GM21367 (cell line): ENCODE data around the gene SPIRE2.
"Not testable (repeated sequence)": the region's sequence is repeated elsewhere in the genome, so short reads cannot be mapped to it uniquely, and the experiment has no call there.

Experiments used
- ATAC-seq: cut with Tn5 transposase; IDR thresholded peaks from one replicate; pipeline ENCODE4 v1.9.1; 2021; ENCODE audit not compliant: unreplicated experiment

SPIRE2 gene

DNA sequence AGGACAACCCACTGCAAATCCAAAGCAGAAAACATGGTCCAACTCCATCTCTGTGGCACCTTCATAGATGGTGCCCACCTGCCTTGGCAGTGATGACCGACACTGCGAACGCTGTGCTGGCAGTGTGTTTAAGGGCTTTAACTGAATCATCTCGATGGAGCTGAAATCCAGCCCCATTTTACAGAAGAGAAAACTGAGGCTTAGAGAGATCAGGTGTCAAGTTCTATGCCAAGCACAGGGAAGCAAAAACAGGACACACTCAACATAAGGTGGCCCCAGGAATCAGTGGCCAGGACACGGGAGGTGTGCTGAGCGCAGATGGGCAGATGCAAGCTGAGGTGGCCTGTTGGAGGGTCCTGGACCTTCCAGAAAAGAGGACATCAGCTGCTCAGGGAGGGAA, 34.5 kb downstream of the SPIRE2 start:
- ATAC-seq = no peak

DNA sequence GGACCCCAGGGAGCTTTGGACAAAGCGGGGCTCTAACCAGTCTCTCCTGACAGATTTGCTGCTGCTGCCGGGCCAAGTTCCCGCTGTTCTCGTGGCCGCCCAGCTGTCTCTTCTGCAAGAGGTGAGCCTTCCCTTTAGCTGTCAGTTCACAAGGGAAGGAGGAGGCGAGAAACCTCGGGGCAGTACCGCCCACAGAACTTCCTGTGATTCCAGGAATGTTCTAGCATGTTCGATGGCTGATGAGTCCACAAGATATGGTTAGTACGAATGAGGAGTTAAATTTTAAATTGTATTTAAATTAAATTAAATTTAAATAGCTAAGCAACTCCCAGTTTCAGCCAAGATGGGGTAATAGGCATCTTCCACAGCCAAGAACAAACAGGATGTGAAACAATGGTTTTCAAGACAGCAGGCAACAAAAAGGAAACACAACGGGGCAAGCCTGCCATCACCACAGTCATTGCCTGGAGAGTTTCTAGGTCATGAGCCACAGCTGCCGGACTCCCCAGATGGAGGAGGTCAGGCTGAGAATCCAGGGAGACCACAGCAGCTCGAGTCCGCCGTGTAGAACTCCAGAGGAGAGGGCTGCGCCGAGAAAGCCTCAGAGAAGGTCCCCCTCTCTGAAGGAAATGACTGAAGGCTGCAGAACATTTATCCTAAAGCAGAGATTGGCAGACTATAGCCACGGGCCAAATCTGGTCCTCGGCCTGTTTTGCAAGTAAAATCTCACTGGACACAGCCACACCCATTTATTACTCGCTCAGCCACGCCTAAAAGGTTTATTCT, 35.7 kb downstream of the SPIRE2 start:
- ATAC-seq = peak; percentile 53

DNA sequence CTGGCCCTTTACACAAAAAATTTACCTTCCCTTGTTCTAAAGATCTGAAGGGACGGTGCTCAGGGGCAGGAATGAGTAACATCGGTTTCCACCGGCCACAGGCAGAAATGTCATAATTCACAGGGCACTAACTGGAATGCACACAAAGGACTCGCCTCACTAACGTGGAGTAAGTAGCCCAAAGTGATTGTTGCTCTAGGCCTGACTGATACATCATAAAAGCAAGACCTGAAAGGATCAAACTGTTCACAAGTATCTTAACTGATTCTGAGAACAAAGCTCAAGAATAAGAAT, 36.2 kb downstream of the SPIRE2 start:
- ATAC-seq = no peak

DNA sequence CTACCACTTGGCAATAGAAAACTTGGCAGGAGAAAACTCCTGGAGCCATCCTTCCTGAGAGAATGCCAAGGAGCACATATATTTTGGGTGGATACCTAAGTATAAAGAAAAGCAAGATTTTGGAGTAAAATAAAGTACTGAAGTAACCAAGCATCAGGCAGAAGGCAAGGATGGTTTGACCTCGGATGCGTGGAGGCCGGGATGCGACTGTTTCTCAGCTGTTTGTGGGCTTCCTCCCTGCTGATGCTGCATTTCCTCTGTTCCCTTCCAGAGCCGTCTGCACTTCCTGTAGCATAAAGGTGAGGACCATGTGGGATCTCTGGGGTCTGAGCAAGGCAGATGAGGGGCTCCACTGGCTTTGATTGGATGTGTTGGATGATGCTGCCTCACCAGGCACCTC, 39.6 kb downstream of the SPIRE2 start:
- no peak for ATAC-seq

DNA sequence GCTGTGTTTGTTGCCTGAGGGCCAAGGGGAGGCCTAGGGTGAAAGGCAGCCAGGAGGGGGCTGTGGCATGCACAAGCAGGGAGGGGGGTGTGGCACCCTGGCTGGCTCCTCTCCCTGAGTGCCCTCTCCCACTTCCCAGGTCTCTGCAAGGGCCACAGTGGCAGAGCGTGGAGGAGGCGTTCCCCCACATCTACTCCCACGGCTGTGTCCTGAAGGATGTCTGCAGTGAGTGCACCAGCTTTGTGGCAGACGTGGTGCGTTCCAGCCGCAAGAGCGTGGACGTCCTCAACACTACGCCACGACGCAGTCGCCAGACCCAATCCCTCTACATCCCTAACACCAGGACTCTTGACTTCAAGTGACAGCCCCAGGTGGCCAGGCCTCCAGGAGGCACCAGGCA, 41.6 kb downstream of the SPIRE2 start:
- no peak for ATAC-seq

DNA sequence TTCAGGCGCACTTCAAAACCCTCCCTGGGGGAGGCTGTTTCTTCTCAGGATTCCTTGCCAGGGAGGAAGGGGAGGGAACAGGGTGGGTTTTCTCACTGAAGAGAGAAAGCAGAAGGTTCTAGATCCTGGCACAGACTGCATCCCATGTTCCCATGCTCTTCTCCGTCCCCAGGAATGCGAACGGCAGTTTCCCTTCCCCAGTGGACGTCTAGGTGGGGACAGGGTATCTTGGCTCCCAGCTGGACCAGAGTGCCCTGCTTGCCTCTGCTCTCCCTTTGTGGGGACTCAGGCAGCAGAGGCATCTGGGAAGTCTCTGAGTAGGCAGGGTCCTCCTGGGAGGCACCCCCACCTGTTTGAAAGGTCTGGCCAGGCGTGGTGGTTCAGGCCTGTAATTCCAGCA, 42.2 kb downstream of the SPIRE2 start:
- ATAC-seq = no peak

DNA sequence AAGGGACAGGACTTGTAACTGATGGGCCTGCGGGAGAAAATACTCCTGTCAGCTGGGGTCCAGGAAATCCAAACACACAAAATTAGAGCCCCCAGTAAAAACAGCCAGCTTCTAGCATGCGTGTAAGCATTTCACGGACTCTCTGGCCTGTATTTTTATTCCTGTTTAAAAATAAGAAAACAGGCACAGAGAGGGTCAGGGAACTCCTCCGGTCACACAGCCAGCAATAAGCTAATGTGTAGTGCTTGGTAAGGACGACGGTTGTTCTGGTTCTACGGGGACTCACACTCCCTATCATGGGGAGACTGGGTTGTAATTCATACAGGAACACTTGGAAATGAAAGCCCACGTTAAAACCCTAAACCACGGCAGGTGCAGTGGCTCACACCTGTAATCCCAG, 43.6 kb downstream of the SPIRE2 start:
- ATAC-seq = no peak

DNA sequence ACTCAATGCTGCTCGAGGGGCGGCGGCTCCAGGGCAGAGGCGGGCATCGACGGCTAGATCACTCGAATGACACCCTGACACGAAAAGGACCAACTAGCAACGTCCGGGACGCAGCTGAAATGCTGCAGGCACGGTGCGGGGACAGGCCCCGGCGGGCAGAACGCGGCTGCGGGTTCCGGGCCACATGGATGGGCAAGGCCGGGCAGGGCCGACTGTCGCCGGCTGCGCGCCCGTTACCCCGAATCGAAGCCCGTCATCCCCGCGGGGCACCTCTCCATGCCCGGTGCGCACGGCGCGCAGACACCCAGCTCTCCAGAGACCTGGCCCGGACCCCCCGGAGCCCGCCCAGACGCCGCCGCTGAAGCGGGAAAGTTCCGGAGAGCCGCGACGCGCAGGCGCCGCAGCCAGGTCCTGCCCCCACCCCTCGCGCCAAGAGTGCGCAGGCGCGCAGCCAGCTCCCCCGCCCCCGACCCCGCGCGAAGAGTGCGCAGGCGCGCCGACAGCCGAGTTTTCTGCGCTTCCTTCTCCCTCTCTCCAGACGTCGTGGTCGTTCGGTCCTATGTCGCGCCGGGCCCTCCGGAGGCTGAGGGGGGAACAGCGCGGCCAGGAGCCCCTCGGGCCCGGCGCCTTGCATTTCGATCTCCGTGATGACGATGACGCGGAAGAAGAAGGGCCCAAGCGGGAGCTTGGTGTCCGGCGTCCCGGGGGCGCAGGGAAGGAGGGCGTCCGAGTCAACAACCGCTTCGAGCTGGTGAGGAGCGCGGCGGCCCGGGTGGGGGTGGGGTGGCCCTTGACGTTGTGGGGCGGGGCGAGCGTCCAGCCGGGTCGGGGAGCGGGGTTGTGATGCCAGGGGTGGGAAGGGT, 45.1 kb downstream of the SPIRE2 start, which contains the start of gene TCF25:
TSS of gene TCF25 (plus strand) at position 484 of the 863 bp plus-strand sequence. CDS start at position 560, 76 bp downstream.
- ATAC-seq = peak; percentile 25

DNA sequence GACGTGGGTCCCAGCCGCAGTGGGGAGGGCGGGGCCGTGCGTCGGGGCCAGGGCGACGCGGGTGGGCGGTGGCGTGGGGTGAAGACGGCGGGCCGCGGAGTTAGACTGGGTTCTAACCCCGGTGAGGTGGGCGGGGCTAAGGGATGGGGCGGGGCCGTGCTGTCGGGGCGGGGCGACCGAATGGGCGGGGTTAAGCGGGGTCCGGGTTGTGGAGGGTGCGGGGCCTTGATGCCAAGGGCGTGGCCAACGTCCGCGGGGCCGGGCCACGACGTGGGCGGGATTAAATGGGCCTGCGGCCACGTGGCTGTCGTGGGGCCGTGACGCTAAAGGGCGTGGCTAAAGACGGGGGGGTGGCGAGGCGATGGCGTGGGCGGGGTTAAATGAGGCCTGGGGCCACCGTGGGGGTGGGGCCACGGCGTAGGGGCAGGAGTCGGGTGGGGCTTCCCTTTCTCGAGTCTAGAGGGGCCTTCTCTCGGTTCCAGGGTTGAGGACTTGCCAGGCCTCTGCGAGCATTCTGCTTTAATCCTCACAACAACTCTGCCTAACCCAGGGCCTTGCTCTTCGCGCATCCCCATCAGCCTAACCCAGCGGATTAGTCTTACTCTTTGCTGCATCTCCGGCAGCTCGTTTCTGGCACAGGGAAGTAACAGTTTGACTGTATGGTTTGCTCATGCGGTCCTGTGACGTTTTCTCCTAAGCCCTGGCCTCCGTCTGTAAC, 45.9 kb downstream of the SPIRE2 start:
- ATAC-seq = peak; percentile 63

DNA sequence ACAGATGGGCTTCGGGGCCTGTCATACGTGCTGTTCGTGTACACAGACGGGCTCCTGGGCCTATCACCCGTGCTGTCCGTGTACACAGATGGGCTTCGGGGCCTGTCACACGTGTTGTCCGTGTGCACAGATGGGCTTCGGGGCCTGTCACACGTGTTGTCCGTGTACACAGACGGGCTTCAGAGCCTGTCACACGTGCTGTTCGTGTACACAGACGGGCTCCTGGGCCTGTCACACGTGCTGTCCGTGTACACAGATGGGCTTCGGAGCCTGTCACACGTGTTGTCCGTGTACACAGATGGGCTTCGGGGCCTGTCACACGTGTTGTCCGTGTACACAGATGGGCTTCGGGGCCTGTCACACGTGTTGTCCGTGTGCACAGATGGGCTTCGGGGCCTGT, 50.8 kb downstream of the SPIRE2 start:
- not testable (repeated sequence) for ATAC-seq

DNA sequence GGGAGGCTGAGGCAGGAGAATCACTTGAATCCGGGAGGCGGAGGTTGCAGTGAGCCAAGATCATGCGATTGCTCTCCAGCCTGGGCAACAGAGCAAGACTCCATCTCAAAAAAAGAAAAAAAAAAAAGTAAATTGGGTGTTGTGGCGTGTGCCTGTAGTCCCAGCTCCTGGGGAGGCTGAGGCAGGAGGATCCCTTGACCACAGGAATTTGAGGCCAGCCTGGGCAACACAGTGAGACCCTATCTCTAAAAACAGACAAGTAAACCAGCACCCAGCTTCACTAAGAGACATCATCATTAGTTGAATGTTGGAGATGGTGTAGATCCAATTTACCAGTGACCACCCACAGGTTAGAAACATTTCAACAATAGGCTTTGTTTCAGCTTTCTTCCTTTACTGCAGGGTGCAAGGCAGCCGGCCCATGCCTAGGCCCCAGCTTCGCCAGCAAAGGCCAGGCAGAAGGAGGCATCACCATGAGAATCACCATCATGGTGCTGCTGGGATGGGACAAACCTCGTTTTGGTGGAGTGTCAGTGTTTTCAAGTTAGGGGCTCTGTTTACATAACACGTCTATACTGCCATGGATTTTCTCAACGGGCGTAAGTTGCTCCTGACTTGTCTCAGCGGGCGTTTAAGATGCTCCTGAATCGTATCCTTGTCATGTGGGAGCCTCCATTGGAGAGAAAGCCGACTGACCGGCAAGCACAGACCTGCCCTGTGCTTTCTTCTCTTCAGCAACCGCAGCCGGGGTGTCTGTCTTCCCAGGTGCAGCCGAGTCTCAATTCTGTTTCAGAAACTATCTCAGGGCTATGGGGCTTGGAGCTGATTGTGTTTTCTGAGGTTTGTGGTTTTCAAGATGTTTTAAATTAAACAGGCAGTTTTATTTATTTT, 52.4 kb downstream of the SPIRE2 start:
- no peak for ATAC-seq

DNA sequence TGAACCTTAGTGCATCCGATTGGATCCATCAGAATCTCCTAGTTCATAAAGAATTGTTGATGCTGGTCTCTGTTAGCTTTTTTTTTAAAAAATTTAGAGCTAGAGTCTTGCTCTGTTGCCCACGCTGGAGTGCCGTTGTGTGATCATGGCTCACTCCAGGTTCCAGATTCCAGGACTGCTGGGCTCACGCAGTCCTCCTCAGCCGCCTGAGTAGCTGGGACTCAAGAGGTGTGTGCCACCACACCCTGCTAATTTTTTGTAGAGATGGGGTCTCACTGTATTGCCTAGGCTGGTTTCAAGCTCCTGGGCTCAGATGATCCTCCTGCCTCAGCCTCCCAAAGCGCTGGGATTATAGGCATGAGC, 53.1 kb downstream of the SPIRE2 start:
- ATAC-seq = no peak

DNA sequence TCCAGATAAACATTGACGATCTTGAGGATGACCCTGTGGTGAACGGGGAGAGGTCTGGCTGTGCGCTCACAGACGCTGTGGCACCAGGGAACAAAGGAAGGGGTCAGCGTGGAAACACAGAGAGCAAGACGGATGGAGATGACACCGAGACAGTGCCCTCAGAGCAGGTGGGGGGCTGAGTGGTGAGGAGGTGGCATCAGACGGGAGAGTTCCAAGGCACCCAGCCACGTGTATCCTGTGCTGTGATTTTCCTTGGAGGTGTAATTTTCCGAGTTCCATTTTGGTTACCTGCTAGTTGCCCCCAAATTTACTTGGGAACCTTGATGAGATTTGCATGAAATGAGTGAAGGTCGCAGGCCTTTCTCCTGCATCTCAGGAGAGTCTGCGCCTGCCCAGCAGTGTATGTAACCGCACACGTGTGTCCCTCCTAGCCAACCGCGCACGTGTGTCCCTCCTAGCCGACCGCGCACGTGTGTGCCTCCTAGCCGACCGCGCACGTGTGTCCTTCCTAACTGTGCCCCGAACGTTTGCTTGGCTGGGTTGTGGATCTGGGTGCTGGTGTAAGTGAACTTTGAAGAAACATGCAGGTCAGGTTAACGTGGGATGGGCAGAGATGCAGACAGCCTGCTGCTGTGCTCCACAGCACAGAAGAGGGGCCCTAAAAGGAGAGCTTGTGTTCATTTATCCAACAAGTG, 55.2 kb downstream of the SPIRE2 start:
- no peak for ATAC-seq

DNA sequence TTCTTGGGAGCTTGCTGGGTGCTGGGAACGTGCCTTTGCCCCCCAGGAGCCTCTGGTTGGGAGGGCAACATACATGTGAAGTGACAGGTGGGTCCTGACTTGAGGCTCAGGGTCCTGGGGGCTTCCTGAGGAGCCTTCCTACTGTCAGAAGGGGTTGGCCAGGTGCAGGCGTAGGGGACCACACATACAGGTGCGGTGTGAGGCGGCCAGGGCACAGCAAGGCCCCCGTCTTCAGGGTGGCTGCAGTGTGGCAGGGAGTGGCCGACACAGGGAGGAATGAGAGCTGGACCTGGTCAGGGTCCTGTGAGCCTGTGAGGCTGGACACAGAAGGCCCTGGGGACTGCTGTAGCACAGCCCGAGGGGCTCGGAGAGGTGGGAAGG, 55.8 kb downstream of the SPIRE2 start:
- ATAC-seq = no peak

DNA sequence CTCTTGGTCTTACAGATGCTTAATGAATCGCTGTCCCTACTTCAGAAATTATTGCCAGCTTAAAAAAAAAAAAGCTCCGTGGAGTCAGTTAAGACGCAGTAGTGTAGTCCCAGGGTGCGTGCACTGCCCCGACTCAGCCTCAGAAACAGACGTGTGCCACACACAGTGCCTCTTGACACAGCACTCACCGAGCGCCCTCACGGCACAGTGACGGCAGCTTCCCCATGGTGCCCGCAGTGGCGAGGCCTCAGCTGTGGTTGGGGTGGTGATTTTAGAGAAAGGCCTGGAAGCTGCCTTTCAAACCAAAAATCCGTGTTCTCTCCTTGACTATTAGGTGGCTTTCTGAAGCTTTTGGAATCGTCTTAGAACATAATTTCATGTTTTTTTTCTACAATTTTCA, 59.0 kb downstream of the SPIRE2 start:
- ATAC-seq = no peak

DNA sequence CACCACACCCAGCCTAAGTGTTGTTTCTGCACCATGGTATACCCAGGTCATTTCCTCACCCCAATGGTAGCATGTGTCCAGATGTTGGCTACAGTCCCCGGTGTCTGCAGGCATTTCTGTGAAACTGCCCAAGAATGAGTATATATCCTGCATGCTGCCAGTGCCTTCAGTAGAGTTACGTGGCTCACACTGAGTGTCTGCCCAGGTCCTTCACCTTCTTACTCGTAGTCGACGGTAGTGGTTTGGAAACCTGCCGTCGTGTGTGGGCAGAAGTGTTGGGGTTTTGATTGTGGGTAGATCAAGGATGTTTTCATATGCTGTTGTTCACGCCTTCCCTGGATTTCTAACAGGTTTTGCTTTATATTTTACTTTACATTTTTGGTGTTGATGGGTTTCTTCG, 61.9 kb downstream of the SPIRE2 start:
- ATAC-seq = no peak

DNA sequence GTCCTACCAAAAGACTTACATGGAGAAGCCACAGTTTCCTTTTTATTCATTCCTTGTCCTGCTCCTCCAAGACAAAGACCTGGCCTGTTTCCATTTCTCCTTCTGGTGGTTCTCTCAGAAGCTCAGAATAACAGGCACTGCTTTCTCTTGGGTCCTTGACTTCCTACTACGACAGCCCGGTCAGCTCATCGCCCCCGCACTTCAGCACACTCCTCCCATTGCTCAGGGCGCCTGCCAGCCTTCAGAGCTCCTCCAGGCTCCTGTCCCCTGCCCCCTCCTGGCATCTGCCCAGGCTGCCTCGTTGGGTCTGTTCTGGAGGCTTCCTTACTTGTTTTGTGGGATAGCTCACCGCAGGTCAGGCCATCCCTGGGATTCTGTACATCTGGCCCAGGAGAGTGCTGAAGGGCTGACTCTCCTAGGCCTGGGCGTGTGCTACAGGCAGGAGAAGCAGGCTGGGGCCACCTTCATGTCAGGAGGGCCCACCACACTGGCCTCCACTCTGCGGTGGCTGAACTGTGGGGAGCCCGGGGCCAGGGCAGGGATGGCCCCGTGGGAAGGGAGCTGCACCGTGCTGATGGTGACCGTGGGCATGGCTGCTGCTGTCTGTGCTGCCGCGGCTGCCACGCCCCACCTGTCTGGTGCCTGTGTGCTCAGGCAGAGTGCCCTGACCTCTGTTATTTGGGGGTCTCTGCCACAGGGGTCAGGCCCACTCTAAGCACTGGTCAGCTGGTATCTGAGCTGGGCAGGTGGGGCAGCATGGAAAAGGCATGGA, 62.8 kb downstream of the SPIRE2 start:
- ATAC-seq = no peak

DNA sequence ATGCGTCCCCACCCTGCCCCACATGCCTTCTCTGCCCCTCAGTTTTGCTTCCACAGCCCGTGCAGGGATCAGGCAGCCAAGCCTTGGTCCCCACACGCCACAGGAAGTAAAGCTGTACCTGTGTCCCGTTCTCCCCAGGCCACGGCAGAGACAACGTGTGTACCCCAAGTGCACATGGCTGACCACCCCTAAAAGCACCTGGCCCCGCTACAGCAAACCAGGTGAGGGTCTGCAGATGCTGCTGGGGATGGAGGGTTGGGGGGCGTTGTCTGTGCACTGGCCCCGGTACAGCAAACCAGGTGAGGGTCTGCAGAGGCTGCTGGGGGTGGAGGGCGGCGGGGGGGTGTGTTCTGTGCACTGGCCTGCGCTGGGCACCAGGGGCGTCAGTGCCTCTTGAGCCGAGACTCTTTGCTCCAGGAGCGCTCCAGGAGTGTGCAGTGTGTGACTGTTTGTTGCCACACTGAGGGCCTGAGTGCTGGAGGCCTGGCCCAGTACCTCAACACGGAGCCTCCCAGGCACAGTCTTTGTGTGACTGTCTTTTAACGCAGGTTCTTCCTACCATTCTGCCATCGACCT, 63.9 kb downstream of the SPIRE2 start:
- no peak for ATAC-seq

DNA sequence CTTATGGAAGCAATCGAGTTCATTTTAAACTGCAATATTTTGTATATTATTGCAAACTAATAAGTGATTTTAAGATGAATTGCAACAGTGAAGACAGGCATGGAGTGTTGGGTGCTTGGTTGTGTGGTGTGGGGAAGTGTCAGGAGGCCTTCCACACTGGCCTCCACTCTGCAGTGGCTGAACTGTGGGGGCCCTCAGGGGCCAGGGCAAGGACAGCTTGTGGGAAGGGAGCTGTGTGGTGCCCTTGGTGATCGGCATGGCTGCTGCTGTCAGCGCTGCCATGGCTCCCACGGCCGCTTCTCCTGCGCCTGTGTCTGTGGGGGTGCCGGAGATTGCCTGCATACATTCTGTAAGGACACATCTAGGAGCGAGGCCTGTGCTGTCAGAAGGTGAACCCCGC, 64.4 kb downstream of the SPIRE2 start:
- no peak for ATAC-seq
